GM12872 (cell line): ENCODE measurements around the gene GBA2.

Source experiments
- CTCF ChIP-seq: IDR thresholded peaks from 3 replicates; pipeline ENCODE4 v1.5.1; 2011; ENCODE audit warnings: low read depth, mild to moderate bottlenecking, low read length, moderate library complexity; ENCODE audit not compliant: insufficient read depth

The GBA2 gene

DNA sequence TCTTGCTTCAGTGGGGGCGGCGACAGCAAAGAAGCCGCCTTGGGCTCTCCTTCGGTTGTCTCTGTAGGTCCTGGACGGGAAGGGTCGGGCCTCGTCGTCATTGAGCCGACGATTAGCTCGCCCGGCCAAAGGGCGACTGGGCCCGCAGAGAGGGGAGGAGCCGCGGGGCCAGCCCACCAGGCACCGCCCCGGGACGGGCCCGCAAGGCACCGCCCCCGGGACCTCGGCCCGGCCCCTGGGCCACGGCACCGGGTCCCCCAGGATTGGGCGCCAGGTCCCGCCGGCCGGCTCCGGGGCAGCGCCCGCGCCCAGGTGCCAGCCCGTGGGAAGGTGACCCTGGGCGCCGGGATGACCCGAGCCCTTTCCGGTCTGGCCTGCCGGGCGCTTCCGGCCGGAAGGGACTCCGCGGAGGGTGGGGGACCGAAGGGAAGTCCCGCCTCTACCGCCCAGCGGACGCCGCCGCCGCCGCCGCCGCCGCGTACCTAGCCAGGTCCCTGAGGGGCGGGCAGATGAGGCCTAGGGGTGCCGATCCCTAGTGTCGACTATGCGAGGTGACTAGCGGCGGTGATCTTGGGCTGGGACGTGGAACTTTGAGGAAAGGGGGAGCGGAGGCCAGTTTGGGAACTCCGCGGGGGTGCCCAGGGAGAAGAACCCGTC lies at the start of gene GBA2, which contains the start of gene RGP1:
Gene GBA2, minus strand, starts transcription at position 371 of the 657 bp plus-strand sequence. CDS start 524 bp downstream, outside the sequence.
Gene RGP1, plus strand, starts transcription at position 430 of the 657 bp plus-strand sequence. CDS start 469 bp downstream, outside the sequence.
- TF ChIP-seq CTCF, result no peak

DNA sequence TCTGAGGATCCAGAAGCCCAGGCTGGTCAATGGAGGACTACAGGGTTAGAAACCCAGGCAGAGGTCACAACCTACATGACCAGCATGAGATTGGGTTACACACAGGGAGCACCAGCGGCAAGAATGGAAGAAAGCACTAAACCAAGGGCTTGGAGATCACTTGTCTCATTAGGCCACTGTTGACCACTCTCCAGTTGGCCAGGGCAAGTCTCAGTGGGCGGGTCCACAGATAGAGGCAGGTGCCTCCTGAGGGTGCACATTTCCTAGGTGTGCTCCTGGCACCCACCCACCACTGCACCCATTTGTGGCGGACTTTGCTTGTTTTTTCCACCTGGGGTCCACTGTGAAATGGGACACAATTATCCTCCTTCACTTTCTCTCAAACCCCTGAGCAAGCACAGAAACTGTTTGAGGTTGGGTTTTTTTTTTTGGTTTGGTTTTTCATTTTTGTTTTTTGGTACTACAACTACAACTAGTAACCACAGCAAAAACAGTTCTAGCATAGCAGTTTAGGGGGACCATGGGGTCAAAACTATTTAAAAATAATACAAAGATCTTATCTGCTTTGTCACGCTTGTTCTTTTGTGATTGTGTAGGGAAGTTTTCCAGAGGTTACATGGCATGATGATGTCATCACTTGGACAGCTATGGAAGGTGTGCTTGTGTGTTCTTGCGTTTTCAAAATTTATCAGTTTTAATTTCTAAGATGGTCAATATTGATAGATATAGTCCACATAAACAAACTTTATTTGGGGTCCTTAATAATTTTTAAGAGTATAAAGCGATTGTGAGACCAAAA lies 48.5 kb upstream of the GBA2 start:
- TF ChIP-seq CTCF, result no peak

- TF ChIP-seq CTCF, result no peak
Observed at GRCh38 chr9:35795695-35796094, 46.7 kb upstream of the GBA2 start.

- no peak for TF ChIP-seq CTCF
Observed at GRCh38 chr9:35793461-35793860, 44.4 kb upstream of the GBA2 start.

- TF ChIP-seq CTCF, result no peak
Observed at GRCh38 chr9:35792826-35793225, 43.8 kb upstream of the GBA2 start.

DNA sequence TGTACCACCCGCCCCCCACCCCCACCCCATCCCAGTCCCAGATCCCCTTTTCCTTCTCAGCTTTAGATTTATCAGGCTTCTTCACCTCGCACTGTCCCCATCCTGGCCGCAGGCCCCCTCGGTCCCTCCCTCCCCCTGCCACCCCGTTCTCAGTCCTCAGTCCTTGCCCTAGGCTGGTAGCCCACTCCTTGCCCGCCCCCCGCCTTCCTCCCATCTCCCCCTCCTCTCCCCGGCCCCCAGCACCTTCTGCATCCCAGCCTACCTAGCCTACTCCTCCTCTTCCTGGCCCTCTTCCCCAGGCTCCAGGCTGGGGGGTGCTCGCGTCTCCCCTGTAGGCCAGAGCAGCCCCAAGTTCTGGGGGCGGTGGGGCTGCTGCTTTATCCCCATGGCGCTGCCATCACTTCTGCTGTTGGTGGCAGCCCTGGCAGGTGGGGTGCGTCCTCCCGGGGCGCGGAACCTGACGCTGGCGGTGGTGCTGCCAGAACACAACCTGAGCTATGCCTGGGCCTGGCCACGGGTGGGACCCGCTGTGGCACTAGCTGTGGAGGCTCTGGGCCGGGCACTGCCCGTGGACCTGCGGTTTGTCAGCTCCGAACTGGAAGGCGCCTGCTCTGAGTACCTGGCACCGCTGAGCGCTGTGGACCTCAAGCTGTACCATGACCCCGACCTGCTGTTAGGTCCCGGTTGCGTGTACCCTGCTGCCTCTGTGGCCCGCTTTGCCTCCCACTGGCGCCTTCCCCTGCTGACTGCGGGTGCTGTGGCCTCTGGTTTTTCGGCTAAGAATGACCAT lies 43.2 kb upstream of the GBA2 start:
- TF ChIP-seq CTCF, result no peak
